ENCODE results near the gene EOLA2. TPM values are rescaled to one million over a fixed set of nuclear protein-coding genes. Genes with fewer than 3 reads are reported as not detected.
"Not testable (repeated sequence)": the region's sequence is repeated elsewhere in the genome, so short reads cannot be mapped to it uniquely, and the experiment has no call there.

The EOLA2 gene
- total and polyA plus RNA-seq, 2 donors (not counting 1 experiment from before 2014, with no cell fraction given) = 42.0 to 63.2 TPM

DNA sequence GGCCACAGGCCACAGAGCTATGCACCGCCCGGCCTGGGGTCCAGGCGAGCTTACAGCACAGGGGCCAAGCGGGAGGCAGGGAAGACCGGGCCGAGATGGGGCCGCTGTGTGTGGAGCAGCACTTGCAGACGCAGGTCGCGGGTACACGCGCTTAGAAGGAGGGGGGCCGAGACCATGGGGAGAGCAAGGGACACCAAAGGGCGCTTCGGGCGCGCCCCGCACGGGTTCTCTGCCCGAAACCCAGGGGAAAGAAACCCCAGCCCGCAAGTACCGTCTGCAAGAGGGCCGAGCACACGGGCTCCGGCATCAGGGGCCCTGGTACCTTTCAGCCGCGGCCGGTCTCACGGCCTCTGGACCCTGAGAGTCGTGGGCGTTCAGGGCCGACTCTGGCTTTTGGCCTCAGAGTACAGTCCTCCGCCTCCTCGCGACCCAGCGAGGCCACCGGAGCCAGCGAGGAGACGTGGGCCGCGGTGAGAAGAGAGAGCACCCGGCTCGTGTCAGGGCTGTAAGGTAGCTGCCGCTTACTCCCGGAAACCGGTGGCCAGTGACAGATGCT lies 342 bp downstream of the EOLA2 start:
- peak overlapping the region; percentile 78 for H3K4me2 ChIP-seq (replicated peaks; ENCODE audit: low read depth, low read length, poor library complexity, severe bottlenecking)
- no peak for TF ChIP-seq EZH2 (IDR thresholded peaks at IDR 0.05; ENCODE audit: borderline replicate concordance, insufficient read depth, low read depth, low read length, poor library complexity, severe bottlenecking)
- TF ChIP-seq, protein P1, sequence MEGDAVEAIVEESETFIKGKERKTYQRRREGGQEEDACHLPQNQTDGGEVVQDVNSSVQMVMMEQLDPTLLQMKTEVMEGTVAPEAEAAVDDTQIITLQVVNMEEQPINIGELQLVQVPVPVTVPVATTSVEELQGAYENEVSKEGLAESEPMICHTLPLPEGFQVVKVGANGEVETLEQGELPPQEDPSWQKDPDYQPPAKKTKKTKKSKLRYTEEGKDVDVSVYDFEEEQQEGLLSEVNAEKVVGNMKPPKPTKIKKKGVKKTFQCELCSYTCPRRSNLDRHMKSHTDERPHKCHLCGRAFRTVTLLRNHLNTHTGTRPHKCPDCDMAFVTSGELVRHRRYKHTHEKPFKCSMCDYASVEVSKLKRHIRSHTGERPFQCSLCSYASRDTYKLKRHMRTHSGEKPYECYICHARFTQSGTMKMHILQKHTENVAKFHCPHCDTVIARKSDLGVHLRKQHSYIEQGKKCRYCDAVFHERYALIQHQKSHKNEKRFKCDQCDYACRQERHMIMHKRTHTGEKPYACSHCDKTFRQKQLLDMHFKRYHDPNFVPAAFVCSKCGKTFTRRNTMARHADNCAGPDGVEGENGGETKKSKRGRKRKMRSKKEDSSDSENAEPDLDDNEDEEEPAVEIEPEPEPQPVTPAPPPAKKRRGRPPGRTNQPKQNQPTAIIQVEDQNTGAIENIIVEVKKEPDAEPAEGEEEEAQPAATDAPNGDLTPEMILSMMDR (IDR thresholded peaks at IDR 0.05) = no peak
- Mint-ChIP-seq H3K9me3 (ENCODE audit: insufficient read depth) (no peaks in the 10 kb centered on the region), H3K27ac (peak overlapping the region; percentile 99), H3K27me3 (no peaks in the 10 kb centered on the region), H3K4me1 (peaks cover 4% of the 10 kb centered on the region), H3K4me3 (peak overlapping the region; percentile 93)
- ATAC-seq (ENCODE audit: low read depth) (no peak), DNase-seq (no peak)
- WGBS (ENCODE audit: insufficient coverage) = under 1% methylated on average over 43 of the region's 46 CpGs
- peak overlapping the region; percentile 94 to 98 for H3K27ac ChIP-seq (ENCODE audit: low read length in 2 of 2)
- peaks cover 5 to 12% of the 10 kb centered on the region in 2 donors for H3K4me1 ChIP-seq (ENCODE audit: control insufficient read depth in 2 of 2, insufficient read depth in 2 of 2, low read length in 2 of 2)
- no peaks in the 10 kb centered on the region for H4K20me1 ChIP-seq (ENCODE audit: control insufficient read depth, insufficient read depth, low read length, poor library complexity, severe bottlenecking)
- H3K9me3 ChIP-seq (ENCODE audit: control extremely low read depth in 1 of 3, control insufficient read depth in 2 of 3, insufficient read depth in 1 of 3, low read length in 2 of 3) = no peaks in the 10 kb centered on the region
- H3K4me3 ChIP-seq (ENCODE audit: control extremely low read depth in 1 of 5, extremely low read depth in 1 of 5, insufficient read depth in 1 of 5, low read depth in 2 of 5, low read length in 4 of 5) = peak overlapping the region; percentile 30 to 86 (median 72)
- ChIA-PET POLR2A (interaction anchor here (0.7 to 3.3 kb wide), 2 partner anchors 398 to 792 kb away, joined by 12 to 59 read pairs; partner anchors contain the start of gene EOLA1), CTCF (no interaction called here)
- intact Hi-C loops (cut with micrococcal nuclease) = no loop called here
- no peaks in the 10 kb centered on the region for H3K36me3 ChIP-seq (replicated peaks in 1 of 2; ENCODE audit: control extremely low read depth in 1 of 2, control insufficient read depth in 1 of 2, extremely low read depth in 1 of 2, insufficient read depth in 2 of 2, low read length in 1 of 2)
- H3K9ac ChIP-seq (ENCODE audit: low read length) = peak overlapping the region; percentile 76
- H3K79me2 ChIP-seq (ENCODE audit: control insufficient read depth, insufficient read depth, low read length) = peaks cover 7% of the 10 kb centered on the region
- peak overlapping the region; percentile 68 for H2AFZ ChIP-seq (ENCODE audit: insufficient read depth, low read depth, low read length, poor library complexity, severe bottlenecking)
- no peaks in the 10 kb centered on the region for H3K27me3 ChIP-seq (replicated peaks in 1 of 4; ENCODE audit: control extremely low read depth in 1 of 4, control insufficient read depth in 3 of 4, insufficient read depth in 4 of 4, low read length in 3 of 4)

- H4K20me1 ChIP-seq (ENCODE audit: control insufficient read depth, insufficient read depth, low read length, poor library complexity, severe bottlenecking); intact Hi-C loops (cut with micrococcal nuclease); H3K4me1 Mint-ChIP-seq; H3K27me3 Mint-ChIP-seq; H3K9me3 ChIP-seq (ENCODE audit: control extremely low read depth in 1 of 3, control insufficient read depth in 2 of 3, insufficient read depth in 1 of 3, low read length in 2 of 3); ATAC-seq (ENCODE audit: low read depth); H3K9me3 Mint-ChIP-seq (ENCODE audit: insufficient read depth); POLR2A ChIA-PET; H3K27me3 ChIP-seq (replicated peaks in 1 of 4; ENCODE audit: control extremely low read depth in 1 of 4, control insufficient read depth in 3 of 4, insufficient read depth in 4 of 4, low read length in 3 of 4); H3K36me3 ChIP-seq (replicated peaks in 1 of 2; ENCODE audit: control extremely low read depth in 1 of 2, control insufficient read depth in 1 of 2, extremely low read depth in 1 of 2, insufficient read depth in 2 of 2, low read length in 1 of 2); CTCF ChIA-PET; H3K79me2 ChIP-seq (ENCODE audit: control insufficient read depth, insufficient read depth, low read length); H2AFZ ChIP-seq (ENCODE audit: insufficient read depth, low read depth, low read length, poor library complexity, severe bottlenecking); DNase-seq: not testable (repeated sequence)
- Histone ChIP-seq H3K27ac (ENCODE audit: low read length in 2 of 2) (peak overlapping the region; percentile 94 to 98), H3K4me2 (replicated peaks; ENCODE audit: low read depth, low read length, poor library complexity, severe bottlenecking) (peak overlapping the region; percentile 78), H3K4me1 (ENCODE audit: control insufficient read depth in 2 of 2, insufficient read depth in 2 of 2, low read length in 2 of 2) (peaks cover 5 to 12% of the 10 kb centered on the region in 2 donors), H3K4me3 (ENCODE audit: control extremely low read depth in 1 of 5, extremely low read depth in 1 of 5, insufficient read depth in 1 of 5, low read depth in 2 of 5, low read length in 4 of 5) (peak overlapping the region in 4 of 5 experiments; percentile 70 to 86 (median 74)), H3K9ac (ENCODE audit: low read length) (peak overlapping the region; percentile 76)
- Mint-ChIP-seq H3K27ac (peak overlapping the region; percentile 75), H3K4me3 (peak overlapping the region; percentile 93)
- WGBS (ENCODE audit: insufficient coverage) = 67% methylated on average over 1 of the region's 5 CpGs
Measured at GRCh38 chrX:149937328-149937727, 963 bp downstream of the EOLA2 start.

DNA sequence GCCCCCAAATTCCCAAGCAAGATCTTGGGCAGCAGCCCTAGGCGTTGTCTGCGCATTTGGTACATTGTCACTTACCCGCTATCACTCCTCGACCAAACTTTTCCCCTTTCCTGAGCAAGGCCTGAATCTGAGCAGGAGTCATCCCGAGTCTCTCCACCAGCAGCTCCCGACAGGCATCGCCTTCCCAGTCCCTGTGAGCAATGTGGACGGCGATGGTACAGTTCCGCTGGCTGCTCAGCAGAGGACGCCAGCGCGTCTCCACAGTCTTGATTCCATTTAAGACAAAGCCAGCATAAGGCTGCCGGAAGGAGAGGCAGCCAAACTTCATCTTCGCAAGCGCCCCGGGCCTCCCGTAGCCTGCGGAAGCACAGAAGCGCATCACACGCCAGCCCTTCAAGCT lies 4.7 kb downstream of the EOLA2 start:
- H3K4me2 ChIP-seq (replicated peaks; ENCODE audit: low read depth, low read length, poor library complexity, severe bottlenecking); CTCF ChIA-PET; POLR2A ChIA-PET; ATAC-seq (ENCODE audit: low read depth); H3K36me3 ChIP-seq (replicated peaks in 1 of 2; ENCODE audit: control extremely low read depth in 1 of 2, control insufficient read depth in 1 of 2, extremely low read depth in 1 of 2, insufficient read depth in 2 of 2, low read length in 1 of 2); H3K79me2 ChIP-seq (ENCODE audit: control insufficient read depth, insufficient read depth, low read length); H4K20me1 ChIP-seq (ENCODE audit: control insufficient read depth, insufficient read depth, low read length, poor library complexity, severe bottlenecking); H3K9ac ChIP-seq (ENCODE audit: low read length); H3K27me3 ChIP-seq (replicated peaks in 1 of 4; ENCODE audit: control extremely low read depth in 1 of 4, control insufficient read depth in 3 of 4, insufficient read depth in 4 of 4, low read length in 3 of 4); H2AFZ ChIP-seq (ENCODE audit: insufficient read depth, low read depth, low read length, poor library complexity, severe bottlenecking); H3K4me1 Mint-ChIP-seq; H3K4me3 Mint-ChIP-seq; H3K4me3 ChIP-seq (ENCODE audit: control extremely low read depth in 1 of 5, extremely low read depth in 1 of 5, insufficient read depth in 1 of 5, low read depth in 2 of 5, low read length in 4 of 5); H3K27me3 Mint-ChIP-seq; DNase-seq; H3K27ac Mint-ChIP-seq; H3K4me1 ChIP-seq (ENCODE audit: control insufficient read depth in 2 of 2, insufficient read depth in 2 of 2, low read length in 2 of 2); H3K9me3 ChIP-seq (ENCODE audit: control extremely low read depth in 1 of 3, control insufficient read depth in 2 of 3, insufficient read depth in 1 of 3, low read length in 2 of 3); H3K27ac ChIP-seq (ENCODE audit: low read length in 2 of 2); H3K9me3 Mint-ChIP-seq (ENCODE audit: insufficient read depth); intact Hi-C loops (cut with micrococcal nuclease): not testable (repeated sequence)
- WGBS (ENCODE audit: insufficient coverage) = no CpG with 5 or more reads among the region's 21 CpGs
